GM18517 (cell line): ENCODE results near the gene ZCCHC8.
"Not testable (repeated sequence)": the region's sequence is repeated elsewhere in the genome, so short reads cannot be mapped to it uniquely, and the experiment has no call there.

Experiments
- ATAC-seq: cut with Tn5 transposase; IDR thresholded peaks from one replicate; pipeline ENCODE4 v1.9.1; 2021; ENCODE audit warnings: mild to moderate bottlenecking, moderate library complexity; ENCODE audit not compliant: unreplicated experiment

The ZCCHC8 gene

GRCh38 chr12:122435186-122435585 is 65.5 kb downstream of the ZCCHC8 start:
- ATAC-seq: no peak

- not testable (repeated sequence) for ATAC-seq
Measured at GRCh38 chr12:122429043-122429442, 71.7 kb downstream of the ZCCHC8 start.

- ATAC-seq: no peak
Measured at GRCh38 chr12:122427403-122427802, 73.3 kb downstream of the ZCCHC8 start.

- ATAC-seq: no peak
Measured at GRCh38 chr12:122423258-122424165, 77.2 kb downstream of the ZCCHC8 start.

- no peak for ATAC-seq
Measured at GRCh38 chr12:122422730-122423257, 77.9 kb downstream of the ZCCHC8 start.

- peak; percentile 58 for ATAC-seq
Measured at GRCh38 chr12:122421821-122422729, 78.7 kb downstream of the ZCCHC8 start, which contains the start of gene CLIP1. Gene CLIP1, minus strand, starts transcription at chr12:122422669. Its CDS starts 42,217 bp downstream, at chr12:122380452.
